Heart left ventricle (tissue), 13 donors: ENCODE results near the gene RWDD1.
A peak's percentile ranks its signal among the peaks of the same experiment; 100 is the strongest.

Experiments used
- CTCF ChIP-seq, 12 donors: fragments of 200-600 bp; sonication (generic) in 4 of 12; IDR thresholded peaks; one replicate each; pipeline versions ENCODE4 v1.5.0 to v1.8.0; 2018 to 2022; ENCODE audit warnings: antibody characterized with exemption in 12 of 12, mild to moderate bottlenecking in 5 of 12
- POLR2A ChIP-seq, 2 donors: fragments of 450-650 bp; IDR thresholded peaks; one replicate each; pipeline ENCODE4 v1.6.1; 2017; ENCODE audit warnings: antibody characterized with exemption in 2 of 2, mild to moderate bottlenecking in 2 of 2, moderate library complexity in 2 of 2
- donor health status: ischemic (EF 13 %, LVEDD 7.1; RV severe dilation, severe dysfunction).
- donor health status: DM: no; HTN: yes; CAD: no.
- donor health status: DM: no; HTN: no; CAD: no.
- donor health status: ischemic (EF 25% LVEDD 6.9; RV normal size, moderate dysfunction).
- donor health status: ischemic (EF 25% LVEDD 5.7; RV mildly dilated, moderate dysfunction).
- donor health status: ischemic (EF 35%, LVEDD 5.7; RV mildly dilated, moderate dysfunction).
- donor health status: nonischemic (EF 11% LVEDD 7.7; RV severe dilation, severe dysfunction).
- donor health status: DM: yes; HTN: yes; CAD: no.
- donor health status: PGD.
- donor health status: ischemic (EF 29% LVEDD 5.4; RV normal size, mild dysfunction).
- donor health status: nonischemic (EF 23%, LVEDD 6.1; RV moderate dilation, normal function).

- peak; percentile 62 to 85 (median 76) for TF ChIP-seq CTCF (IDR thresholded peaks at IDR 0.05)
- TF ChIP-seq POLR2A (IDR thresholded peaks at IDR 0.05) = no peak
These were observed 35.1 kb upstream of the RWDD1 start for GRCh38 chr6:116536216-116536621.
